SK-N-MC (cell line): ENCODE results near the gene KIAA1217.

Experiments used
- DNase-seq: peaks from one replicate; pipeline ENCODE4 v3.0.0-alpha.2; 2011; ENCODE audit warnings: low read depth, low spot score
- H3K27ac ChIP-seq: fragments of 200-600 bp; sonication (generic); 2 replicates; pipeline ENCODE4 v1.5.1; 2016; ENCODE audit warnings: mixed run types
- H3K36me3 ChIP-seq: fragments of 200-600 bp; sonication (generic); 2 replicates; pipeline ENCODE4 v1.6.1; 2017; ENCODE audit warnings: antibody characterized with exemption, low read length, mixed read lengths; ENCODE audit not compliant: insufficient read depth
- H3K4me3 ChIP-seq: fragments of 200-600 bp; sonication (generic); 2 replicates; pipeline ENCODE4 v1.5.1; 2016
- H3K9ac ChIP-seq: fragments of 200-600 bp; sonication (generic); 2 replicates; pipeline ENCODE4 v1.8.0; 2017; ENCODE audit warnings: mixed run types, mixed read lengths; ENCODE audit not compliant: insufficient read length
- H3K9me3 ChIP-seq: fragments of 200-600 bp; sonication (generic); 2 replicates; pipeline ENCODE4 v1.6.1; 2017; ENCODE audit warnings: low read depth, mild to moderate bottlenecking, antibody characterized with exemption, low read length, moderate library complexity, mixed read lengths
- EZH2 ChIP-seq: fragments of 200-600 bp; sonication (generic); IDR thresholded peaks from one replicate; pipeline ENCODE4 v1.6.1; 2017; ENCODE audit warnings: antibody characterized with exemption
- FOXP2 ChIP-seq: optimal IDR thresholded peaks from 2 replicates; pipeline ENCODE3; 2011; ENCODE audit warnings: mild to moderate bottlenecking, moderate library complexity; ENCODE audit not compliant: insufficient read depth; ENCODE audit errors: extremely low read length, control extremely low read depth
- POLR2AphosphoS5 ChIP-seq: IDR thresholded peaks from 2 replicates; pipeline ENCODE4 v1.6.1; 2012; ENCODE audit warnings: mild to moderate bottlenecking, low read depth, low read length, borderline replicate concordance

Gene KIAA1217

DNA sequence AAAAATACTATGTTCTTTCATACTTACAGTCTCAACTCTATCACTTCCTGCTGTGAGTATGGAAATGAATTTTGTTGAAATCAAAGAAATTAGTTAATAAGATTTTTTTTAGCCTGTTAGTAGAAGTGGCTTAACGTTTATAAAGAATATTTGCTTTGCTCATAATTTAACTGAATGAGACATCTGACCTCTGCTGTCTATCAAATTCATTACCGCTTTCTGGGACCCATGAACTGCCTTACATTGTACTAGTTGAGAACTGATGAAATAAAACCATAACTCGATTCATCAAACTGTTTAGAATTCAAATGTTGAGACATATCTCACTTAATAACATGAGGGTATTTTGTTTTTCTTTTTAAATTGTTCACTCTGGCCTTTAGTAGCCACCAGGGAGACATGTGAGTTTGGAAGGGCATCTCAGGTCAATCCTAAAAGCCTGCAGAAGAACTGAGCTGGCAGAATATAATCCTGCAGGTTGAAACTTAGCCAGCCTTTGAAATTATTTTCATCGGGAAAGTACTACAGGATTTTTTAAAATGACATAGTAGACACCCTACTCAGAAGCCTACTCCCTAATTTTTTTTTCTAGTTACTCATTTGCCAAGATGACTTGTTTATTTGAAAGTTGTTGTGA, 78.7 kb downstream of the KIAA1217 start:
- Histone ChIP-seq H3K36me3 (peaks cover 17% of the 10 kb centered on the region; the same call in 1 of the 2 replicates), H3K27ac (no peak overlapping the region), H3K9ac (no peak overlapping the region), H3K4me3 (no peak overlapping the region), H3K9me3 (no peaks in the 10 kb centered on the region)
- TF ChIP-seq POLR2AphosphoS5, result no peak
- TF ChIP-seq FOXP2, result no peak
- no peak for TF ChIP-seq EZH2
- no peak for DNase-seq

- no peaks in the 10 kb centered on the region for H3K9me3 ChIP-seq
- H3K27ac ChIP-seq, result no peak overlapping the region
- H3K36me3 ChIP-seq, result peaks cover 16% of the 10 kb centered on the region; the same call in 1 of the 2 replicates
Measured at GRCh38 chr10:24288581-24288980, 79.6 kb downstream of the KIAA1217 start.

DNA sequence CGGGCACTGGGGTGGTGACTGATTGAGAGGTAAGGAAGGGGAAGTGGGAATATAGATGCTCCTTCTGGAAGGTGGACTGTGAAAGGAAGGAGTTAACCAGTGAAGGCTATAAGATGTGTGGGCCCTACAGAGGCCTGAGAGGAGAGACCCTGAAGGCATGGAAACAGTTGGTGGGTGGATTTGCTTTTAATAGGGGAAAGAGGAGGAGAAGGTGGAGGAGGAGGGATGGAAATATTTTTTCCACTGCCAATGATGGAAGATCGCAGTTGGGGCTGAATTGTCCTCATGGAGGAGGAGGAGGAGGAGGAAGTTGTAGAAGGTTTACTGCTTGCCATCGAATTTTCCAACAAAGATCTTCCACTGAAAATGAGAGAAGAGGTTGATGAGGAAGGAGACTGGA, 80.3 kb downstream of the KIAA1217 start:
- Histone ChIP-seq H3K9ac (no peak overlapping the region), H3K36me3 (peaks cover 16% of the 10 kb centered on the region; the same call in 1 of the 2 replicates), H3K4me3 (no peak overlapping the region), H3K9me3 (no peaks in the 10 kb centered on the region), H3K27ac (no peak overlapping the region)
- DNase-seq, result no peak
- TF ChIP-seq POLR2AphosphoS5 (no peak), FOXP2 (no peak), EZH2 (no peak)

More at GRCh38 chr10:24288581-24288980, 79.6 kb downstream of the KIAA1217 start:
- H3K9ac ChIP-seq, result no peak overlapping the region
- no peak for DNase-seq
- TF ChIP-seq FOXP2, result no peak
- TF ChIP-seq POLR2AphosphoS5, result no peak
- no peak for TF ChIP-seq EZH2
- H3K4me3 ChIP-seq, result no peak overlapping the region

DNA sequence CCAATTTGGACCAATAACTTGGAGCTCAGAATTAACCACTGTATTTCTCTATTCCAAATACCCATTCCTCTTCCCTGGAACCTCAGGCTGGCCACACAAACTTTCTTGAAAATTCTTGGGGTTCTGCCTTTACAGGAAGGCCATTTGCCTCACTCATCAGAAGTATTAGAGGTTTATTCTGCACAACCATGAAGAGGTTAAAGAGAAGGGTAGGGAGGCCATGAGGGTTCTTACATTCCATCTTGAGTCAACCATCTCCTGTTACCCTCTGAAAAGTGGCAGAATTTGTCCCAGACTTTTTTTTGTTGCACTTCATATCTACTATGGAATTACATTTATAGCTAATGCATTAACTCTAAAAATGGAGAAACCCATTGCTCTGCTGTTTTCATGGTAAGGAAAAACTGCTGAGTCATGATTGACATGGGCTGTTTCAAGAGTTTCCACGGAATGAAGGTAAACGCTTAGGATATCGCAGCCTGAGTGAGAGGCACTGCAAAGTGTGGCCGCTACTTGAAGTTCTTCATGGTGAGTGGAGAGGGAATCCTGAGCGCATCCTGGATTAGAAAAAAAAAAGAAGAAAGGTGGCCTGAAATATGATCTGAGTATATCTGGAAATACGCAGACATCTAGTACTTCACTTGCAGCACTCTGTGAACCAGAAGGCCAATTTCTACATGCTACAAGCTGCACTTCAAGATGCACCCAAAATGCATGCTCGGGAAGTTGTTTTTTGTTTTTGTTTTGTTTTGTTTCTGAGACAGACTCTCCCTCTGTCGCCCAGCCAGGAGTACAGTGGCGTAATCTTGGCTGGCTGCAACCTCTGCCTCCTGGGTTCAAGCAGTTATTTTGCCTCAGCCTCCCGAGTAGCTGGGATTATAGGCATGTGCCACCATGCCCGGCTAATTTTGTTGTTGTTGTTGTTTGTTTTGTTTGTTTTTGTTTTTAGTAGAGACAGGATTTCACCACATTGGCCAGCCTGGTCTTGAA, 83.7 kb downstream of the KIAA1217 start:
- Histone ChIP-seq H3K9ac (no peak overlapping the region), H3K4me3 (no peak overlapping the region), H3K9me3 (no peaks in the 10 kb centered on the region), H3K27ac (no peak overlapping the region), H3K36me3 (peaks cover 16% of the 10 kb centered on the region; the same call in 1 of the 2 replicates)
- no peak for TF ChIP-seq EZH2
- no peak for TF ChIP-seq FOXP2
- no peak for TF ChIP-seq POLR2AphosphoS5
- no peak for DNase-seq

DNA sequence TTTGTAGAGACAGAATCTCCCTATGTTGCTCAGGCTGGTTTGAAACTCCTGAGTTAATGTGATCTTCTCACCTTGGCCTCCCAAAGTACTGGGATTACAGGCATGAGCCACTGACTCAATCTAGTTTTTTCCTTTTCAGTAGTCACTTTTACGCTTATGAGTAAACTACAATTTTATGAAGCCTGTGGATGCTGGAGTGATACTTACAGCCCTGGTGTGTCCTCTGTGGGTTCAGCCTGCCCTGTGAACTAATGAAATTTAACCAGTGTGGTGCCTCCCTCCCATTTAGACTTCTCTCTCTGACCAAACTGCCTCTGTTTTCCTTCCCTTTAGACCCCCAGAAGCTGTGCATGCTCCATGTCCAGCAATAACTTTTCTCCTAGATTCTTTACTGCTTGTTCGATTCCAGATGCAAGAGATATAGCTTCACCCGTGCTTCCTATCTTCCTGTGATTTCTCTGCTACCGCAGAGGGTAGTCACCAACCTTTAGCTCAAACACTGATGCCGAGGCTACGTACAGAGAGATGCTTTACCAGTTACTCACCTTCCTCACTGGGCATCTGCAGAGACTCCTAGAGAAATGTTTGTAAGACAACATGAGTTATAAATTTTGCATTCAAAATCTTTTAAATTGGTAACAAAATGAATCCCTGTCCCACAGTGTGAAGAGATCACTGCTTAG, 90.8 kb downstream of the KIAA1217 start:
- Histone ChIP-seq H3K36me3 (no peaks in the 10 kb centered on the region), H3K9ac (no peak overlapping the region), H3K27ac (no peak overlapping the region), H3K4me3 (no peak overlapping the region), H3K9me3 (no peaks in the 10 kb centered on the region)
- DNase-seq, result no peak
- TF ChIP-seq EZH2 (no peak), POLR2AphosphoS5 (no peak), FOXP2 (no peak)

DNA sequence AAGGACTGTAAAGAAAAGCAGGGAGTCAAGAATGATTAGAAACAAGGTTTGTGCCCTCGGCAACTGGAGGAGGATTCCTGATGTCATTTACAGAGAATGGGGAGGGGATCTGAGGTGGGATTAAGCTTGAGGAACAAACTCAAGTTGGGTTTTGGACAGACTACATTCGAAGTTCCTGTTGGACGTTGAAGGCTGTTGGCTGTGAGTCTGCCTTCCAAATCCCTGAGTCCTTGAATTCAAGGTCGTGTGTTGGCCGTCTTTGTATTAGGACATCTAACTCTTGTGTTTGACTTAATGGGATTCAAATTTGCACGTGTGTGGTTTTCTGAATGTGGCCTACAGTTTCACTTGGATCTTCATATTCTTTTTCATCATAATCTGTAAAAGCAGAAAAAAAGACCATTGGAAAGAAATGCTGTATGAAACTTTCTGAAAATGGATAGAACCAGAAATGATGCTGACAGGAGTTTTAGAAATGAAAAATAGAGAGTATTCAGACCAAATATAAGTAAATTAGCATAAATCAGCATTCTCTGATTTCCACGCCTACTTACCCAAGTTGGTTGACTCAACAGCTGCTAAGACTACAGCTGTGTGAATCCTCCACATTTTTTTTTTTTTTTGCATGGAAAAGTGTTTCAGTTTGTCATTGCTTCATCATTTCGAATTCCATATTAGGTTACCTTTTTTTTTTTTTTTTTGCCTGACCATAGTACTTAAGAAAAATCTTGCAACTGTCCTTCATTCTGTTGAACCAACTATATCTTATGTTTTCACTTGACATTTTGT, 94.8 kb downstream of the KIAA1217 start:
- DNase-seq, result no peak
- Histone ChIP-seq H3K9me3 (no peaks in the 10 kb centered on the region), H3K9ac (no peak overlapping the region), H3K4me3 (no peak overlapping the region), H3K36me3 (no peaks in the 10 kb centered on the region), H3K27ac (no peak overlapping the region)
- TF ChIP-seq EZH2, result no peak
- no peak for TF ChIP-seq POLR2AphosphoS5
- TF ChIP-seq FOXP2, result no peak
